ENCODE data around the gene MLKL.
"Not testable (repeated sequence)": the region's sequence is repeated elsewhere in the genome, so short reads cannot be mapped to it uniquely, and the experiment has no call there.

Gene MLKL

DNA sequence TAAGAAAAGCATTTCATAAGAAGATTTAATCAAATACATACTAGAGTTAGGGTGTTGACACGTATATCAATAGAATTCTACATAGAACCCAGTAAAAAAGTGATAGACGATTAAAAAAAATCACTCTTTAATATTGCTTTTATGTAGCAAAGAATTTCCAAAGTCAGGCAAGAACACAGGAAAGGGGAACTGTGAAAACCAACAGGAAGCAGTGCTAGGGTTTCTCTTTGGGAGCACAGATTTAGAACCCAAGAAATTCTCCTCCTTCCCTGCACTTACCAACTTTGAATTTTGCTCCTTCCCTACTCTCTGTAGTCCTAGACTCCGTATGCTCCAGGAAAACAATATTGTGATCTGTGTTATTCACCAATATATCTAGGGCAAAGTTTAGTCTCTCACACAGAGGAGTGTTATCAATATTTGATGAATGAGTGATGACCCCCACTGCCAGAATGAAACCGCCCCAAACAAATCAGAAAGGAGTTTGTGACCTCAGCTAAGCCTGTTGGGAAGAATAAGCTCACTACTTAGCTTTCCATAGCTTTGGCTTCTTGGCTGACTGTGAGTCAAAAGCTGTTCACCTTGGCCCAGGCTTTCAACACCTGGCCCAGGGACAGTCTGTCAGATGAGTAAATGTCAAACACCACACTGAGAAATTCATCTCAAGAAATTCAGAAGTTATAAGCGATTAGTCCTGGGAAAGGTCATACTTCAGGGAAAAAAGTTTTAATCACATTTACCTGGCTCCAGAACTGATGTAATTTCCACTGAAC lies 42.6 kb downstream of the MLKL start:
- H3K27me3 ChIP-seq (ENCODE audit: insufficient read depth, poor library complexity, severe bottlenecking), result no peaks in the 10 kb centered on the region
- H3K27ac ChIP-seq (replicated peaks), result no peak overlapping the region
- TF ChIP-seq, protein P1, sequence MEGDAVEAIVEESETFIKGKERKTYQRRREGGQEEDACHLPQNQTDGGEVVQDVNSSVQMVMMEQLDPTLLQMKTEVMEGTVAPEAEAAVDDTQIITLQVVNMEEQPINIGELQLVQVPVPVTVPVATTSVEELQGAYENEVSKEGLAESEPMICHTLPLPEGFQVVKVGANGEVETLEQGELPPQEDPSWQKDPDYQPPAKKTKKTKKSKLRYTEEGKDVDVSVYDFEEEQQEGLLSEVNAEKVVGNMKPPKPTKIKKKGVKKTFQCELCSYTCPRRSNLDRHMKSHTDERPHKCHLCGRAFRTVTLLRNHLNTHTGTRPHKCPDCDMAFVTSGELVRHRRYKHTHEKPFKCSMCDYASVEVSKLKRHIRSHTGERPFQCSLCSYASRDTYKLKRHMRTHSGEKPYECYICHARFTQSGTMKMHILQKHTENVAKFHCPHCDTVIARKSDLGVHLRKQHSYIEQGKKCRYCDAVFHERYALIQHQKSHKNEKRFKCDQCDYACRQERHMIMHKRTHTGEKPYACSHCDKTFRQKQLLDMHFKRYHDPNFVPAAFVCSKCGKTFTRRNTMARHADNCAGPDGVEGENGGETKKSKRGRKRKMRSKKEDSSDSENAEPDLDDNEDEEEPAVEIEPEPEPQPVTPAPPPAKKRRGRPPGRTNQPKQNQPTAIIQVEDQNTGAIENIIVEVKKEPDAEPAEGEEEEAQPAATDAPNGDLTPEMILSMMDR (IDR thresholded peaks at IDR 0.05; ENCODE audit: insufficient read depth, low read length), result no peak
- TF ChIP-seq, protein P2, sequence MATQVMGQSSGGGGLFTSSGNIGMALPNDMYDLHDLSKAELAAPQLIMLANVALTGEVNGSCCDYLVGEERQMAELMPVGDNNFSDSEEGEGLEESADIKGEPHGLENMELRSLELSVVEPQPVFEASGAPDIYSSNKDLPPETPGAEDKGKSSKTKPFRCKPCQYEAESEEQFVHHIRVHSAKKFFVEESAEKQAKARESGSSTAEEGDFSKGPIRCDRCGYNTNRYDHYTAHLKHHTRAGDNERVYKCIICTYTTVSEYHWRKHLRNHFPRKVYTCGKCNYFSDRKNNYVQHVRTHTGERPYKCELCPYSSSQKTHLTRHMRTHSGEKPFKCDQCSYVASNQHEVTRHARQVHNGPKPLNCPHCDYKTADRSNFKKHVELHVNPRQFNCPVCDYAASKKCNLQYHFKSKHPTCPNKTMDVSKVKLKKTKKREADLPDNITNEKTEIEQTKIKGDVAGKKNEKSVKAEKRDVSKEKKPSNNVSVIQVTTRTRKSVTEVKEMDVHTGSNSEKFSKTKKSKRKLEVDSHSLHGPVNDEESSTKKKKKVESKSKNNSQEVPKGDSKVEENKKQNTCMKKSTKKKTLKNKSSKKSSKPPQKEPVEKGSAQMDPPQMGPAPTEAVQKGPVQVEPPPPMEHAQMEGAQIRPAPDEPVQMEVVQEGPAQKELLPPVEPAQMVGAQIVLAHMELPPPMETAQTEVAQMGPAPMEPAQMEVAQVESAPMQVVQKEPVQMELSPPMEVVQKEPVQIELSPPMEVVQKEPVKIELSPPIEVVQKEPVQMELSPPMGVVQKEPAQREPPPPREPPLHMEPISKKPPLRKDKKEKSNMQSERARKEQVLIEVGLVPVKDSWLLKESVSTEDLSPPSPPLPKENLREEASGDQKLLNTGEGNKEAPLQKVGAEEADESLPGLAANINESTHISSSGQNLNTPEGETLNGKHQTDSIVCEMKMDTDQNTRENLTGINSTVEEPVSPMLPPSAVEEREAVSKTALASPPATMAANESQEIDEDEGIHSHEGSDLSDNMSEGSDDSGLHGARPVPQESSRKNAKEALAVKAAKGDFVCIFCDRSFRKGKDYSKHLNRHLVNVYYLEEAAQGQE (IDR thresholded peaks at IDR 0.05; ENCODE audit: insufficient replicate concordance, low read depth), result no peak
- peak; percentile 69; the same call in 1 of the 2 replicates for TF ChIP-seq SPI1 (IDR thresholded peaks at IDR 0.05; ENCODE audit: borderline replicate concordance, low read depth)
- H3K4me3 ChIP-seq (replicated peaks; ENCODE audit: insufficient read depth, low read length), result no peak overlapping the region
- no peak for DNase-seq (ENCODE audit: low read depth in 1 of 2, low spot score in 1 of 2)

DNA sequence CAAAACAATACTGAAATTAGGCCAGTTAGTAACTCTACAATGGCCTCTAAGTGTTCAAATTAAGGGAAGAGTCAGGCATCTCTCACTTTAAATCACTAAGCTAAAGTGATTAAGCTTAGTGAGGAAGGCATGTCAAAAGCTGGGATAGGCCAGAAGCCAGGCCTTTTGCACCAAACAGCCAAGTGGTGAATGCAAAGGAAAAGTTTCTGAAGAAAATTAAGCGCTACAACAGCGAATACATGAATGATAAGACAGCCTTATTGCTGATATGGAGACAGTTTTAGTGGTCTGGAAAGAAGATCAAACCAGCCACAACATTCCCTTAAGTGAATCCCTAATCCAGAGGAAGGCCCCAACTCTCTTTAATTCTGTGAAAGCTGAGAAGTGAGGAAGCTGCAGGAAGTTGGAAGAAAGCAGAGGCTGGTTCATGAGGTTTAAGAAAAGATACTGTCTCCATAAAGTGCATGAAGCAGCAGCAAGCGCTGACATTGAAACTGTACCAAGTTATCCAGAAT lies 46.1 kb downstream of the MLKL start:
- TF ChIP-seq POLR2AphosphoS5 (IDR thresholded peaks at IDR 0.05; ENCODE audit: low read depth) (no peak), SPI1 (IDR thresholded peaks at IDR 0.05; ENCODE audit: borderline replicate concordance, low read depth) (no peak)
- TF ChIP-seq, protein P1 (IDR thresholded peaks at IDR 0.05; ENCODE audit: insufficient read depth, low read length), result no peak
- DNase-seq (ENCODE audit: low read depth in 1 of 2, low spot score in 1 of 2), result no peak
- Histone ChIP-seq H3K27ac (replicated peaks) (no peak overlapping the region), H3K4me3 (replicated peaks; ENCODE audit: insufficient read depth, low read length) (no peak overlapping the region), H3K27me3 (ENCODE audit: insufficient read depth, poor library complexity, severe bottlenecking) (no peaks in the 10 kb centered on the region)

DNA sequence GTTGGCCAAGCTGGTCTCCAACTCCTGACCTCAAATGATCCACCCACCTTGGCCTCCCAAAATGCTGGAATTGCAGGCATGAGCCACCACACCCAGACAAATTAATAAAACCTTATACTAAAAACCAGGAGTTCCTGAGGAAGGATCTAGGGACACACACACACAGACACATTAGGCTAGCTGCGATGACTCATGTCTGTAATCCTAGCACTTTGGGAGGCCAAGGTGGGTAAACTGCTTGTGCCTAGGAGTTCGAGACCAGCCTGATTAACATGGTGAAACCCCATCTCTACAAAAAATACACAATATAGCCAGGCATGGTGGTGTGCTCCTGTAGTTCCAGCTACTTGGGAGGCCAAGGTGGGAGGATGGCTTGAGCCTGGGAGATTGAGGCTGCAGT lies 47.8 kb downstream of the MLKL start:
- not testable (repeated sequence) for H3K27ac ChIP-seq (replicated peaks); H3K27me3 ChIP-seq (ENCODE audit: insufficient read depth, poor library complexity, severe bottlenecking); H3K4me3 ChIP-seq (replicated peaks; ENCODE audit: insufficient read depth, low read length); DNase-seq (ENCODE audit: low read depth in 1 of 2, low spot score in 1 of 2)

DNA sequence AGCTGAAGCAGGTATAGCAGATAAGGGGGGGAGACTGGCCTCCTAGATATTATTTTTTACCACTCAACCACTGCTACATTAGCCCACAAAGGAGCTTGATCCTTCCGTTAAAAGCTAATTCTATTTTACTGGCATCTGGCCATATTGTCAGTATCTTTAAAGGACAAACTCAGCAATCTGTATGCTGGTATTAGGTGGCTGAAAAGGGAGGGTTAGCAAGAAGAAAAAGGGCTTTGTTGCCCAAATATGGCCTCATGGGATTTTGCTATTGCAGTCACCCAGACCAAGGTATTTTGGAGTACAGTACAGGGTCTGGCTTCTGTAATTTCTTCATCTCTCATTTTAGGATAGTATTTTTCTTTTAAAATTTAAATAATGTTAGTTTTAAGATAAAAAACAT lies 48.4 kb downstream of the MLKL start:
- TF ChIP-seq, protein P1 (IDR thresholded peaks at IDR 0.05; ENCODE audit: insufficient read depth, low read length), result no peak
- no peak for DNase-seq (ENCODE audit: low read depth in 1 of 2, low spot score in 1 of 2)
- Histone ChIP-seq H3K4me3 (replicated peaks; ENCODE audit: insufficient read depth, low read length) (no peak overlapping the region), H3K27me3 (ENCODE audit: insufficient read depth, poor library complexity, severe bottlenecking) (no peaks in the 10 kb centered on the region), H3K27ac (replicated peaks) (no peak overlapping the region)

DNA sequence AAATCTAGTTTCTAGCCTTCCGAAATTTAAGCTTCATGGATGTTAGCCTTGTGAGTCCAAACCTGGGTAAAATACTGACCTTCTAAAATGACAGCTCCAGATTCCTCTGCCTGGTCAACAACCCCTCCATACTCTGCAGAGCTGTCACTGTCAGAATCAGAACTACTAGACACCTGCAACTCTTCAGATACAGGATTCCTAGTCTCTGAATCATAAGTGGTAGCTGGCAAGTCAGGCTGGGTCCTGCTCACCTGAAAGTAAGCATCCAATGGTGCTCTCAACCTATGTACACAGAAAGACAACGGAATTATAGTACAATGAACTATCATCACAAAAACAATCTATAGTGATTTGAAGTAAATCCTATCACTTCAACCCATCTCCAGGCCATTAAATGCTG lies 48.8 kb downstream of the MLKL start:
- H3K27ac ChIP-seq (replicated peaks), result no peak overlapping the region
- H3K4me3 ChIP-seq (replicated peaks; ENCODE audit: insufficient read depth, low read length), result no peak overlapping the region
- no peaks in the 10 kb centered on the region for H3K27me3 ChIP-seq (ENCODE audit: insufficient read depth, poor library complexity, severe bottlenecking)
- TF ChIP-seq SPI1 (IDR thresholded peaks at IDR 0.05; ENCODE audit: borderline replicate concordance, low read depth) (no peak), POLR2AphosphoS5 (IDR thresholded peaks at IDR 0.05; ENCODE audit: low read depth) (no peak), GABPA (IDR thresholded peaks at IDR 0.05; ENCODE audit: low read depth) (no peak)
- TF ChIP-seq, protein P1 (IDR thresholded peaks at IDR 0.05; ENCODE audit: insufficient read depth, low read length), result no peak
- TF ChIP-seq, protein P2 (IDR thresholded peaks at IDR 0.05; ENCODE audit: insufficient replicate concordance, low read depth), result no peak
- no peak for DNase-seq (ENCODE audit: low read depth in 1 of 2, low spot score in 1 of 2)

All from HL-60 (cell line).